T47D (cell line): Measurements from ENCODE around the gene MEIS1.
A peak's percentile ranks its signal among the peaks of the same experiment; 100 is the strongest.

Experiments used
- DNase-seq, 2 experiments: peaks; one replicate each; pipeline versions ENCODE4 v3.0.0 to v3.0.0-alpha.2; 2011 to 2012; ENCODE audit warnings: low read depth in 1 of 2, low spot score in 1 of 2
- JUND ChIP-seq: IDR thresholded peaks from 2 replicates; pipeline ENCODE4 v1.6.1; 2012; ENCODE audit warnings: low read depth
- in situ Hi-C: cut with HindIII; loops from 2 replicates; pipeline ENCODE4 v1.10.0; 2016; ENCODE audit warnings: low sequenced_read_pairs, low pct_unique_long_range_greater_than_20kb

Gene MEIS1

GRCh38 chr2:66495788-66496640, 61.1 kb downstream of the MEIS1 start:
- peak; percentile 20 to 78 for DNase-seq
- in situ Hi-C loops: no loop called here

GRCh38 chr2:66496670-66497420, 61.9 kb downstream of the MEIS1 start:
- no peak for TF ChIP-seq JUND
- no peak for DNase-seq
- in situ Hi-C loops: no loop called here

More at GRCh38 chr2:66495788-66496640, 61.1 kb downstream of the MEIS1 start:
- TF ChIP-seq JUND: no peak

GRCh38 chr2:66497431-66498288, 62.7 kb downstream of the MEIS1 start:
- DNase-seq: no peak
- in situ Hi-C loops: no loop called here
- no peak for TF ChIP-seq JUND

- no peak for DNase-seq
- TF ChIP-seq JUND: no peak
- in situ Hi-C loops: no loop called here
Measured at GRCh38 chr2:66498289-66498975, 63.5 kb downstream of the MEIS1 start.

- in situ Hi-C loops: no loop called here
- no peak for DNase-seq
- no peak for TF ChIP-seq JUND
Measured at GRCh38 chr2:66501267-66501666, 66.3 kb downstream of the MEIS1 start.

- DNase-seq: no peak
- in situ Hi-C loops: no loop called here
- no peak for TF ChIP-seq JUND
Measured at GRCh38 chr2:66506265-66506664, 71.3 kb downstream of the MEIS1 start.

- in situ Hi-C loops: no loop called here
- TF ChIP-seq JUND: no peak
- DNase-seq: no peak
Measured at GRCh38 chr2:66507673-66508201, 72.8 kb downstream of the MEIS1 start.

- no peak for DNase-seq
- in situ Hi-C loops: no loop called here
- TF ChIP-seq JUND: no peak
Measured at GRCh38 chr2:66508484-66509071, 73.7 kb downstream of the MEIS1 start.

GRCh38 chr2:66509326-66509811, 74.4 kb downstream of the MEIS1 start:
- DNase-seq: no peak
- no peak for TF ChIP-seq JUND
- in situ Hi-C loops: no loop called here

GRCh38 chr2:66512626-66513025, 77.7 kb downstream of the MEIS1 start:
- DNase-seq: no peak
- in situ Hi-C loops: no loop called here
- TF ChIP-seq JUND: no peak

- no peak for TF ChIP-seq JUND
- DNase-seq: no peak
- in situ Hi-C loops: no loop called here
Measured at GRCh38 chr2:66515743-66516142, 80.8 kb downstream of the MEIS1 start.
